Renal cortical epithelial cell (primary cell): ENCODE results near the gene ASPG. TPM values are rescaled to one million over a fixed set of nuclear protein-coding genes. Genes with fewer than 3 reads are reported as not detected.

Source experiments
- DNase-seq: peaks from one replicate; pipeline ENCODE4 v3.0.0-alpha.2; 2011; ENCODE audit warnings: low read depth
- total RNA-seq: library from RNA; depleted of rRNA; stranded (reverse); fragments of >200 nt; gene quantifications from 2 replicates; pipeline ENCODE4 v1.2.3, GENCODE V29; 2014

Gene ASPG
- 0.89 TPM in 1 of 2 replicates, not detected in the other for total RNA-seq

- DNase-seq: no peak
Measured at GRCh38 chr14:104085032-104085888, at the start of gene ASPG. Gene ASPG, plus strand, starts transcription at chr14:104085700. Its CDS starts 71 bp downstream, at chr14:104085771.

- DNase-seq: no peak
Measured at GRCh38 chr14:104036212-104036611, 49.3 kb upstream of the ASPG start.

- DNase-seq: no peak
Measured at GRCh38 chr14:104037074-104037473, 48.4 kb upstream of the ASPG start.

GRCh38 chr14:104037903-104038302, 47.6 kb upstream of the ASPG start:
- no peak for DNase-seq

GRCh38 chr14:104039214-104039613, 46.3 kb upstream of the ASPG start:
- DNase-seq: no peak

- DNase-seq: no peak
Measured at GRCh38 chr14:104040539-104040938, 45.0 kb upstream of the ASPG start.

- no peak for DNase-seq
Measured at GRCh38 chr14:104041430-104042104, 43.9 kb upstream of the ASPG start.

- DNase-seq: no peak
Measured at GRCh38 chr14:104044016-104044415, 41.5 kb upstream of the ASPG start.

GRCh38 chr14:104047761-104048160, 37.7 kb upstream of the ASPG start:
- DNase-seq: no peak

GRCh38 chr14:104048758-104049507, 36.6 kb upstream of the ASPG start:
- DNase-seq: peak; percentile 96

GRCh38 chr14:104049576-104050240, 35.8 kb upstream of the ASPG start:
- DNase-seq: no peak

- peak; percentile 9 for DNase-seq
Measured at GRCh38 chr14:104051092-104051813, 34.2 kb upstream of the ASPG start.

- no peak for DNase-seq
Measured at GRCh38 chr14:104054222-104054905, 31.1 kb upstream of the ASPG start.

GRCh38 chr14:104062281-104062680, 23.2 kb upstream of the ASPG start:
- no peak for DNase-seq

GRCh38 chr14:104064003-104064402, 21.5 kb upstream of the ASPG start:
- no peak for DNase-seq

- no peak for DNase-seq
Measured at GRCh38 chr14:104066279-104066678, 19.2 kb upstream of the ASPG start.

- no peak for DNase-seq
Measured at GRCh38 chr14:104066719-104067295, 18.7 kb upstream of the ASPG start.

- DNase-seq: no peak
Measured at GRCh38 chr14:104069541-104069940, 16.0 kb upstream of the ASPG start.

- DNase-seq: no peak
Measured at GRCh38 chr14:104072586-104072985, 12.9 kb upstream of the ASPG start.

- DNase-seq: no peak
Measured at GRCh38 chr14:104073764-104074163, 11.7 kb upstream of the ASPG start.
